Adipocyte (in vitro differentiated cells): ENCODE results near the gene NDUFS6.
A peak's percentile ranks its signal among the peaks of the same experiment; 100 is the strongest.

ENCODE experiments used
- DNase-seq: peaks from one replicate; pipeline ENCODE4 v3.0.0-alpha.2; 2015; ENCODE audit warnings: low read depth
- H3K27me3 ChIP-seq: replicated peaks from 2 replicates; pipeline ENCODE4 v1.7.0; 2013; ENCODE audit warnings: mild to moderate bottlenecking, low read length, moderate library complexity; ENCODE audit not compliant: control insufficient read depth, insufficient read depth
- H3K36me3 ChIP-seq: 2 replicates; pipeline ENCODE4 v1.7.0; 2013; ENCODE audit warnings: low read length, mild to moderate bottlenecking, moderate library complexity; ENCODE audit not compliant: control insufficient read depth, insufficient read depth, severe bottlenecking
- H3K4me1 ChIP-seq: 2 replicates; pipeline ENCODE4 v1.7.0; 2013; ENCODE audit warnings: mild to moderate bottlenecking, low read length, moderate library complexity; ENCODE audit not compliant: control insufficient read depth, insufficient read depth
- H3K4me3 ChIP-seq: 2 replicates; pipeline ENCODE4 v1.7.0; 2013; ENCODE audit warnings: mild to moderate bottlenecking, low read length, moderate library complexity
- H3K9ac ChIP-seq: 2 replicates; pipeline ENCODE4 v1.7.0; 2013; ENCODE audit warnings: mild to moderate bottlenecking, low read length, moderate library complexity
- H3K9me3 ChIP-seq: 2 replicates; pipeline ENCODE4 v1.7.0; 2013; ENCODE audit warnings: mild to moderate bottlenecking, low read length, moderate library complexity; ENCODE audit not compliant: control insufficient read depth

Gene NDUFS6

DNA sequence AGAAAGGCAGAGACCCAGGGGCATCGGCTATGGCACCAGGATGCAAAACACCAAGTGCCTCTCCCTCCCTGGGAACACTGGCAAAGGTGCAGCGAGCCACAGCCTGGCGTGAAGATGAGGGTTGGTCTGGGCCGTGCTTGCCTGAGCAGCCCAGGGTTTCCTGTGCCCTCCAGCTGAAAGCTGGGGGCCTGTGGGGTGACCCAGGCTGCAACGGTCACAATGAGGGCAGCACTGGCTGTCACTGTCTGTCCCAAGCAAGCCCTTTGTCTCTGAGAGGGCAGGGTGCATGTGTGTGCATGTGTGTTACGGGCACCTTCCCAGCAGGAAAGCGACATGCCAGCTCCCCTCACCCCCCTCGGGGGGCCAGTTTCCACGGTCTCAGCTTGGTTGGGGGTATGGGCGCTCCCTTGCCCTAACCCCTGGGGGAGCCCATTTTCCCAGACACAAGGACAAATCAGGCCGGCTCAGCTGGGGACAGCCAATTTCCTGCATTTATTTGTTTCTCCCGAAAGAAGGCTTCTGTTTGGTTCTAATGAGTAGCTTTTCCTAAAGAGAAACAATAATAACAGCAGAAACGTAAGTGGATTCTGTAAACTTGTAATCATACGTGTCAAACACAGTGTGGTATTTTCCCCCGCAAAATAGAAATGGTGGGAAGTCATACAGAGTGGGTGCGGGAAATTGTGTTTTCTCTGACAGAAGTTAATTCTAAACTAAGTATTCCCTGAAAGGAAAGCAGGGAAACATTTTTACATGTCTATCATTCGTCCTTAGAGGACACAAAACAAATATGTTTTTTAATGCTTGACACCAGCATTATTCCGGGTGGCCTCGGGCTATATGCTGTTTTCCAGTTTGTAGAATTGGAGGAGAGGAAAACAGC is 22.8 kb upstream of the NDUFS6 start:
- Histone ChIP-seq H3K36me3 (no peaks in the 10 kb centered on the region), H3K4me3 (no peak overlapping the region), H3K4me1 (peaks cover 10% of the 10 kb centered on the region), H3K9ac (no peak overlapping the region), H3K27me3 (no peaks in the 10 kb centered on the region), H3K9me3 (peaks cover 3% of the 10 kb centered on the region)
- no peak for DNase-seq

DNA sequence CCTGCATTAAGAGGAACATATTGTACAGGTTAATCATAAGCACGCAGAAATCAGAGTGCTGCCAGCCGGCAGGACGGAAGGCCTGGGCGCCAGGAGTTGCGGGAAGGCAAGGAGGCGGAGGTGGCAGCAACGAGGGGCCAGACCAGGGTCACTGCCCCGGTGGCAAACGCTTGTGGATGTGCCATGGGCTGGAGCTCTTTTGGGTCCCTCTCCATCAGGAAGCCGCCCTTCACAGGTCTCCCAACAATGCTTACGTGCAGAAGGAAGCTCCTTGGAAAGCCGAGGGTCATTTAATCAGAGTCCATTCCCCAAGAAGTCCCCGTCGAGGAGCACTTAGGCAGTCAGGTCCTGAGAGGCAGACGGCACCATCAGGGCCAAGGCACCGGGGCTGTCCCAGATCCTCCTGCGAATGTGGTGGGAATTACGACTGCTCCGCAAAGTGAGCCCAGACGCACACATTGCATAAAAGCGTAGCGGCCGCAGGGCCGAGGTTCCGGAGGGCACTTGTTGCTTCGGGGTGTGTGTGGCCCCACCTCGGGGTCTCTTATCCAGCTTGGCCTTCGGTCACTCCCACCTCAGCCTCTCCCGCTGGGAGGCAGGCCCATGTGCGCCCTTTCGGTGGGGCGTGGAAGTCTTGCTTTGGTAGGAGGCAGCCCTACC is 22.1 kb upstream of the NDUFS6 start:
- H3K9me3 ChIP-seq: peaks cover 3% of the 10 kb centered on the region
- no peak overlapping the region for H3K4me3 ChIP-seq
- H3K9ac ChIP-seq: no peak overlapping the region
- H3K36me3 ChIP-seq: no peaks in the 10 kb centered on the region
- peaks cover 10% of the 10 kb centered on the region for H3K4me1 ChIP-seq
- DNase-seq: no peak
- no peaks in the 10 kb centered on the region for H3K27me3 ChIP-seq

DNA sequence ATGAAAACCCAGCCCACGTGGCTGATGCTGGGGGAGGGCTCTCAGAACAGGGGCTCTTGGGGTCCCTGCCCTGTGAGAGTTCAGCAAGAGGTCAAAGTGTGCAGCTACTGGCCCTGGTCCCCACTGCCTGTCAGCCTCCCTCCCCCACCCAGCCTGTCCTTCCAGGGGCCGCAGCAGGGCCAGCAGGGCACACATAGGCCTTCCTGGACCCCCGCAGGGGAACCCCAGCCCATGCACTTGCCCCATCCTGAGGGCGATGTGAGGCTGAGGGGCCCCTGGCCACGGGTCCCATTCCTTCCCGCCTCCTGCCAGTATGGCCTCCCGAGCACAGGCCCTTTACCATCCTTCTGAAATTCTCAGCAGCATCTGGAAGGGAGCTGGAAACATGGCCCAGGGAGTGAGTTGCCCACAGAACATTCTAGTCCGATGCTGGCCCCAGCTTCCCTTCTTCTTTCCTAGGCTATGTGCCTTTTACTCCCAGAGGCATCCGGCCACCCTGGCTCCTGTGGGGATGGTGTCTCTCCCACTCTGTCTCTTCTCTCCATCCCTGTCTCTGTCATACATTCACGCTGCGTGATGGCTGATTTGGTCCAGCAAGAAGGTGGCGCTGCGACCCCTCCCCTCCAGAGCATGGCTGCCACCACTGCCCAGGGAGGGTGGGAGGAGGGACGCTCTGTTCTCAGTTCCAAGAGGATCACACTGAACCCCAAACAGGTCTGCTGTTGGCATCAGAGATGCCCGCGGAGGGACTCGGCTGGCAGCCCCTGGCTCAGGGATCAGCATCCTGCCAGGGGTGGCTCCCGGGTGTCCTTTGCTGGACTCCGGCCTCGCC is 21.2 kb upstream of the NDUFS6 start:
- no peak overlapping the region for H3K4me3 ChIP-seq
- H3K9me3 ChIP-seq: peaks cover 3% of the 10 kb centered on the region
- H3K36me3 ChIP-seq: no peaks in the 10 kb centered on the region
- peaks cover 10% of the 10 kb centered on the region for H3K4me1 ChIP-seq
- no peak overlapping the region for H3K9ac ChIP-seq
- H3K27me3 ChIP-seq: no peaks in the 10 kb centered on the region
- no peak for DNase-seq

DNA sequence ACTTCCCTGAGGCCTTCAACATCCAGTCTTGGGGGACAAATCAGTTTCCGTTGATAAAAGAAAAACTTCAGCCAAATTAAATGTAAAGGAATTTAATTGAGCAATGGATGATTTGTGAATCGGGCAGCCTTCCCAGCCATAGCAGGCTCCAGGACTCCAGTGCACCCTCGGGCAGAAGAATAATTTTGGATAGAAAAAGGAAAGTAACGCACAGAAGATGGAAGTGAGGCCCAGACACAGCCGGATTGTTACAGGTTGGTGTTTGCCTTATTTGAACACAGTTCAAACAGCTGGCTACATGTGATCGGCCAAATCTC is 20.6 kb upstream of the NDUFS6 start:
- Histone ChIP-seq H3K4me1 (peaks cover 10% of the 10 kb centered on the region), H3K9ac (no peak overlapping the region), H3K9me3 (peaks cover 3% of the 10 kb centered on the region), H3K36me3 (no peaks in the 10 kb centered on the region), H3K27me3 (no peaks in the 10 kb centered on the region), H3K4me3 (no peak overlapping the region)
- peak; percentile 9 for DNase-seq

DNA sequence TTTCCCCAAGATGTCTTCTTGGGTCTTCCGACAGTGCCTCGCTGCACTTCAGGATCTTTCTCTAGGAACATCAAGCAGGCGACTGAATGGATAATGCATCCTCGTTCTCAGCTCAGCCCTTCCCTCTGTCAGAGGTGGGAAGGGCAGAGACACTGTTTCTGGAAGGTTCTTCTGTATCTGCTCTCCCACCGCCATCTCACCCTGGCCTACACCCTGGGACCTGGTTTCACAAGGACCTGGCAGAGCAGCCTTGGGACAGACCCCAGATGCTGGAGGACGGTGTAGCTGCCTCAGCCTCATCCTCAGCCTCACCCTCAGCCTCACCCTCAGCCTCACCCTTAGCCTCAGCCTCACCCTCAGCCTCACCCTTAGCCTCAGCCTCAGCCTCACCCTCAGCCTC is 20.1 kb upstream of the NDUFS6 start:
- no peaks in the 10 kb centered on the region for H3K9me3 ChIP-seq

DNA sequence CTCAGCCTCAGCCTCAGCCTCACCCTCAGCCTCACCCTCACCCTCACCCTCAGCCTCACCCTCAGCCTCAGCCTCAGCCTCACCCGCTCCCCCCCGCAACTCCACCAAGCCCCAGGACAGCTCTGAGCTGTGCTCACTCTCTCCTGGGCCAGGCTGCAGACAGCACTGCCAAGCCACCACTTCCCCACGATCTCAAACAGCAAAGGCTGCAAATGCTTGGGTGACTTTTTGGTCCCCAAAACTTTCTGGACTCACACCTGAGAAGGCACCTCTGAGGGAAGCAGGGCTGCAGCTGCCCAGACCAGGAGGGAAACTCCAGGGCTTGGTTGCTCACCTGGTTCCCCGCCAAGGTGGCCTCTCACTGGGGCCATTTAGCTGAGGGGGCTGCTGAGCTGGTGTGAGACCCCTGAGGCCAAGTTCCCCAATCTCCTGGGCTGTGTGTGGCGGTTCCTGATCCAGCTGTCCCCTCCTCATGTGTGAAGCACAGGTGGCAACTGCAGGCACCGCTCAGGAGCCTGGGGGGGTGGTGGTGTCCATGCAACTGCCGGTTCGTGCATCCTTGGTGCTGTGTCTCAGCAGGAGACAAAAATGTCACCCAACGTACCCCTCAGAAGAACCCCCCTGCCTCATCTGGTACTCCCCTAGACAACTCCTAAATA is 19.4 kb upstream of the NDUFS6 start:
- no peak overlapping the region for H3K4me3 ChIP-seq
- H3K27me3 ChIP-seq: no peaks in the 10 kb centered on the region
- peaks cover 10% of the 10 kb centered on the region for H3K4me1 ChIP-seq
- H3K9me3 ChIP-seq: no peaks in the 10 kb centered on the region
- H3K36me3 ChIP-seq: no peaks in the 10 kb centered on the region
- no peak overlapping the region for H3K9ac ChIP-seq
- DNase-seq: no peak

More for the DNA sequence above, 20.1 kb upstream of the NDUFS6 start:
- Histone ChIP-seq H3K4me3 (no peak overlapping the region), H3K36me3 (no peaks in the 10 kb centered on the region), H3K4me1 (peaks cover 10% of the 10 kb centered on the region), H3K9ac (no peak overlapping the region), H3K27me3 (no peaks in the 10 kb centered on the region)
- no peak for DNase-seq

DNA sequence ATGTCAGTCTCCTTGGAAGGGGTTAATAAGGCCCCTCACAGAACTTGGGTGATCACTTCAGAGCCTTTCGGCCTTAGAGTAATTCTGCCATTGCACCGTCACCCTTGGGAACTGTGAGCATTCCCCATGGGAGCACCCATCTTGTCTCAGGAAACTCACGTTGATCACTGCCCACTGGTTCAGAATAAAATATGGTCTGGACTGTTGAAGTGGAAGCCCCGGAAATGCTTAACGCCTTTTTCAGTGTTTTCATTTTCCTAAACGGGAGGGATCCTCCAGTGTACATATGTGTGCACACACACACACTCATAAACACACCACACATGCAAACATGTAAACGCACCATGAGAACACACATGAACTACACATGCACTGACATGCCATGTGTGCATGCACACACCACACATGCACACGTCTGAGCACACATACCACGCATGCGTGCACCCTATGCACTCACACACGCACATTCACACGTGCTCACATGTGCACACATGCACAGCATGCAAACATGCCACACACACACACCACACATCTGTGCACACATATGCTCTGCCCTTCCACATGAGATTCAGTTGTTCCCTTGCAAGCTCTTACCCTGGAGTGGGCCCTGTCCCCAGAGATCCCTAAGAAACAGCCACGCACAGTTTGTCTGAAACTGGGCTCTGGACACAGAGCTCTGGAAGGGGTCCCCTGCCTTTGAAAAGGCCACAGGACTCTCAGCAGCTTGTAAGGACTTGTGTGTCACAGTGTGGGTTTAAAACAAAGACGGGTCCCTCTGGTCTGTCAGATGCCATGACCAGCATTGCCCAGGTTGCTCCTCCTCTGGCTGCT is 18.6 kb upstream of the NDUFS6 start:
- no peak overlapping the region for H3K9ac ChIP-seq
- no peaks in the 10 kb centered on the region for H3K9me3 ChIP-seq
- no peak for DNase-seq
- H3K27me3 ChIP-seq: no peaks in the 10 kb centered on the region
- H3K4me1 ChIP-seq: peaks cover 10% of the 10 kb centered on the region
- no peaks in the 10 kb centered on the region for H3K36me3 ChIP-seq
- H3K4me3 ChIP-seq: no peak overlapping the region

DNA sequence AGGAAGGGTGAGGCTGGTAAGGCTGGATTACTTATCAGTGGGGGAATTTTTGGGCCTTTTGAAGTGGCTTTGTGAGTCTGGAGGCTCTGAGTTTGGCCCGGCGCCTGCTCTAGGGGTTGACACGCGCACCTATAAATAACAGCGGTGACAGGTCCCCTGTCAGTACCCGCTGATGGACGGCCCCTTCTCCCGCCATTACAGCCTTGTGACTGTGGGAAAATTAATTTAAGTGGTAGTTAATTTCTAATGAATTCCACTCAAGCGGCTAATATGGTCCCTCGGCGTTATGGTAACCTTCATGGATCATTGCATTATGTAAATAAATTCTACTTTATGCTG is 18.0 kb upstream of the NDUFS6 start:
- Histone ChIP-seq H3K9ac (no peak overlapping the region), H3K4me1 (peaks cover 10% of the 10 kb centered on the region), H3K4me3 (no peak overlapping the region), H3K27me3 (no peaks in the 10 kb centered on the region), H3K9me3 (no peaks in the 10 kb centered on the region), H3K36me3 (no peaks in the 10 kb centered on the region)
- no peak for DNase-seq

DNA sequence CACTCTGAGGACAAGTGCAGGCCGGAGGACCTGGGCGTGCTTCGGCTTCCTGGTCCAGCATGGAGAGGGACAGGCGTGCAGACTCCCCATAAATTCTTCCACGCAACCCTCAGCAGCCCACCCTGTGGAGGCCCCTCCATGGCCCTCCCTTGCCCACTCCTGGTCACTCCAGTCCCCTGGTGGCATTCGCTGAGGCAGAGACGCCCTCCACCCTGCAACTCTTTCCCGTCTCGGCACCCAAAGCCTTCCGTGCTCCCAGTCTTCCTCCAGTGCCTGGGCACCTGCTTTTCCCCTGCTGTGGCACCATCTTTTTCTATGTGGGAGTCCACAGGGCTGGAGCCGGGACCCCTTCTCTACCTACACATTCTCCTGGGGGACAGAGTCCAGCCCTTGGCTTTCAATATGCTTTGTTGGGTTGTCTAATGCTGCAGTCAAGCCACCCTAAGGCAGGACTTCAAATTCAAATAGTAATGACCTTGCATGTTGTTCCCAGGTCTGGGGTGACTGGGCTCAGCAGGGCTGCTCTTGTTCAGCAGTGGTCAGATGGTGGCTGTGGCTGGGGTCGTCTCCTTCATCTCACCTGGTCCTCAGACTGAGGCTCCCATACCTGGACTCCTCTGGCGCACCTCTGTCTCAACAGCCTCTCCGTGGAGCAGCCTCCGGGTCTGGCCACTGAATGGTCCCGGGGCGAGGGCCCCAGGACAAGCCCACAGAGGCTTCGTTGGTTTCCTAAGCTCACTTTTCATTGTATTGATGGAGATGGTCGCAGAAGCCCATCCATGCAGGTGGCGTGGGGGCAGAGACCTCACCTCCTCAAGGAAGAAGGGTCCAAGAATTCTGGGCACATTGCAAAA is 16.8 kb upstream of the NDUFS6 start:
- Histone ChIP-seq H3K36me3 (no peaks in the 10 kb centered on the region), H3K9me3 (no peaks in the 10 kb centered on the region), H3K27me3 (no peaks in the 10 kb centered on the region), H3K4me3 (no peak overlapping the region), H3K9ac (no peak overlapping the region), H3K4me1 (peaks cover 10% of the 10 kb centered on the region)
- DNase-seq: no peak

DNA sequence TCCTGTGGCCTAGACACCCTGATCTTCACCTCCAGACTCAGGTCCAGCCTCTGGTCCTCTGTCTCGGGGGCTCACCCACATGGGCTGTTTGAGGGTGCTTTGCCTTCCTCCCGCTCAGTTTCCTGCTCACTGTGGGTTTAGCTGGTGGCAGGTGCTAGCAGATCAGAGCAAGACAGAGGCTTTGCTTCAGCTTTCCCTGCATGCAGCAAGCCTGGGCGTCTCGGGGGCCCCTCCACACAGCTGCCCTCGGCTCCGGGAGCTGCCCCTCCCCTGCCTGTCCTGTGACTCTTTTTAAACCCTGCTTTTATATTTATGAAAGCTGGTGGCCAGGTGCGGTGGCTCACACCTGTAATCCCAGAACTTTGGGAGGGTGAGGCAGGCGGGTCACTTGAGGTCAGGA is 16.1 kb upstream of the NDUFS6 start:
- Histone ChIP-seq H3K4me3 (no peak overlapping the region), H3K36me3 (no peaks in the 10 kb centered on the region), H3K9ac (no peak overlapping the region), H3K9me3 (no peaks in the 10 kb centered on the region), H3K27me3 (no peaks in the 10 kb centered on the region), H3K4me1 (peaks cover 14% of the 10 kb centered on the region)
- no peak for DNase-seq
